Colonic mucosa (tissue), 4 donors: Measurements from ENCODE around the gene ZMIZ1. TPM values are rescaled to one million over a fixed set of nuclear protein-coding genes. Genes with fewer than 3 reads are reported as not detected.

ENCODE experiments used
- DNase-seq: peaks from one replicate; pipeline ENCODE4 v3.0.0-alpha.2; 2020
- H3K27ac ChIP-seq: fragments of 200-600 bp; one replicate; pipeline ENCODE4 v1.8.0; 2021
- H3K27me3 ChIP-seq: fragments of 200-600 bp; one replicate; pipeline ENCODE4 v1.8.0; 2021
- H3K36me3 ChIP-seq: fragments of 200-600 bp; one replicate; pipeline ENCODE4 v1.8.0; 2021
- H3K4me1 ChIP-seq: fragments of 200-600 bp; one replicate; pipeline ENCODE4 v1.8.0; 2021; ENCODE audit warnings: mild to moderate bottlenecking
- H3K4me3 ChIP-seq: fragments of 200-600 bp; one replicate; pipeline ENCODE4 v1.8.0; 2021
- H3K9ac ChIP-seq, 2 donors: one replicate each; pipeline ENCODE4 v1.7.0; 2013; ENCODE audit warnings: control low read depth in 2 of 2, low read depth in 2 of 2, low read length in 2 of 2
- H3K9me3 ChIP-seq: fragments of 200-600 bp; one replicate; pipeline ENCODE4 v1.8.0; 2021
- intact Hi-C: fragments of 100-400 bp; cut with DNase I; formaldehyde crosslinking; loops from one replicate; pipeline ENCODE4 v1.14.1; 2022
- total RNA-seq, 2 donors: library from RNA; stranded (reverse); fragmentation: NEBNext Ultra II Directional in 1 of 2; extraction: Animal tissue kit (Norgen Biotek cat#: 25700) in 1 of 2; gene quantifications; one replicate each; pipeline ENCODE4 v1.2.1, GENCODE V29; 2021
- TF ChIP-seq, protein P1 (sequence below): fragments of 200-600 bp; IDR thresholded peaks from one replicate; pipeline ENCODE4 v1.8.0; 2022; ENCODE audit warnings: antibody characterized with exemption, mild to moderate bottlenecking
- donor health status: healthy.
- donor health status: DM: no; HTN: no; CAD: no.
- donor health status: DM: no; HTN: no; CAD: no.

Gene ZMIZ1
- total RNA-seq, 2 donors from 2014 or later, result 51.0 to 54.0 TPM

- H3K27me3 ChIP-seq, result no peaks in the 10 kb centered on the region
- peak overlapping the region; percentile 66 for H3K27ac ChIP-seq
- peak; percentile 60 for DNase-seq
- no peaks in the 10 kb centered on the region for H3K36me3 ChIP-seq
- peak overlapping the region in 1 of 2 donors; percentile 63 for H3K9ac ChIP-seq
- peaks cover 14% of the 10 kb centered on the region for H3K4me1 ChIP-seq
- intact Hi-C loops, result no loop called here
- TF ChIP-seq, protein P1, sequence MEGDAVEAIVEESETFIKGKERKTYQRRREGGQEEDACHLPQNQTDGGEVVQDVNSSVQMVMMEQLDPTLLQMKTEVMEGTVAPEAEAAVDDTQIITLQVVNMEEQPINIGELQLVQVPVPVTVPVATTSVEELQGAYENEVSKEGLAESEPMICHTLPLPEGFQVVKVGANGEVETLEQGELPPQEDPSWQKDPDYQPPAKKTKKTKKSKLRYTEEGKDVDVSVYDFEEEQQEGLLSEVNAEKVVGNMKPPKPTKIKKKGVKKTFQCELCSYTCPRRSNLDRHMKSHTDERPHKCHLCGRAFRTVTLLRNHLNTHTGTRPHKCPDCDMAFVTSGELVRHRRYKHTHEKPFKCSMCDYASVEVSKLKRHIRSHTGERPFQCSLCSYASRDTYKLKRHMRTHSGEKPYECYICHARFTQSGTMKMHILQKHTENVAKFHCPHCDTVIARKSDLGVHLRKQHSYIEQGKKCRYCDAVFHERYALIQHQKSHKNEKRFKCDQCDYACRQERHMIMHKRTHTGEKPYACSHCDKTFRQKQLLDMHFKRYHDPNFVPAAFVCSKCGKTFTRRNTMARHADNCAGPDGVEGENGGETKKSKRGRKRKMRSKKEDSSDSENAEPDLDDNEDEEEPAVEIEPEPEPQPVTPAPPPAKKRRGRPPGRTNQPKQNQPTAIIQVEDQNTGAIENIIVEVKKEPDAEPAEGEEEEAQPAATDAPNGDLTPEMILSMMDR, result no peak
- H3K9me3 ChIP-seq, result no peaks in the 10 kb centered on the region
- peak overlapping the region; percentile 42 for H3K4me3 ChIP-seq
Observed at GRCh38 chr10:79241990-79242619, 173.3 kb downstream of the ZMIZ1 start.

DNA sequence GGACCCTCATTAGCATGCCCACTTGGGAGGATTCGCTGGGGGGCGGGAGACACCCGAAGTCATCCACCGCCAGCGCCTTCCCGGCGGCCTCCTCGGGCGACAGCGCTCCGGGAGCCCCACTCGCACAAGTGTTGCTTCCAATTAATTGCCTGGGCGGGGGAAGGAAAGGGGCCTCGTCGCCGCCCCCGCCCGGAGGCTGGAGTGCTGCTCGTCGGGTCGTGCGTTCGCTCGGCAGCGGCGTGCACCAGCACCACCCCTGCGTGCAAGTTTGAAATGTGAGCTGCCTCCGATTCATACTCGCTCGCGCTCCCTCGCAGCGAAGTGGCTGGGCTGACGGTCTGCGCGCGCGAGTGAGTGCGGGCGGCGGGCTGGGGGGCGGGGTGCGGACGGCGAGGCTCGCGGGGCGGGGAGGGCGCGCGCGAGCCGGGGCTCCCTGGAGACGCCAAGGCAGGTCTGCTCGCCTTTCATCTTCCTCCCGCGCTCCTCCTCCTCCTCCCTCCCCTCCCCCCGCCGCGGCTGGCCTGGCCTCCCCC lies 173.9 kb downstream of the ZMIZ1 start:
- no peaks in the 10 kb centered on the region for H3K36me3 ChIP-seq

DNA sequence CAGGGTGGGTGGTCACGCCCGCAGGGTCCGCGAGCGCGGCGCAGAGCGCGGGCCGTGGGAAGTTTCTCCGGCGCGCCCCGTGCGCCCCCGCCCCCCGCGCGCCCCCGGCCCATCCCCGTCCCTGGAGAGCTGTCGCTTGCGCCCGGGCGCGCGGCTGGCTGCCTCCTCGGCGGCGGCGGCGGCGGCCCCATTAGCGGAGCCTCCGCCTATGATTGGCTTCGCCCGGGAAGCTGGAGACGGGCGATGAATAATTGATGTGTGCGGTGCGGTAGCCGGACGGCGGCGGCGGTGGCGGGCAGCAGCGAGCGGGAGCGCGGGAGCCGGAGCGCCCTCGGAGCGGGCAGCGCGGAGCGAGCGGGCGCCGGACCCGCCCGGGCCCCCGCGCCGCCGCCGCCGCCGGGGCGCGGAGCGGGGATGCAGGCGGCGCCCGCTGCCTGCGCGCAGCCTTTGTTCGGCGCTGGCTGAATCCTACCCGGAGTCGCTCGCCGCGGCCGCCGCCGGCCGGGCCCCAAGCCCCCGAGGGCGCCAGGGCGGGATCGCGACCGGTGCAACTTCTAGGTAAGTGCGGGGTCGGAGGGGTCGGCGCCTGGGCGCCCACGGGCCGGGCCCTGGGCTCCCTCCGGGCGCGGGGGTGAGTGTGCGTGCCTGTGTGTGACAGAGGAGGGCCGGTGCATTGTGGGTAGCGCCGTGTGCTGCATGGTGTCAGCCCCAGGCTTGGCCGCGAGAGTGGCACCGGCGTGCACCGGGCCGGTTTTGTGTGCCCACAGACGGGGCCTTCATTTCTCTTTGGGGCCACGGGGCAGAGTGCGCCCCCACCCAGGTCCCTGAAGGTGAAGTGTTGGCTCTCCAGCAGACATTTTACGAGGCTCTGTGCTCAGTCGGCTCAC lies 174.7 kb downstream of the ZMIZ1 start:
- intact Hi-C loops, result no loop called here
- Histone ChIP-seq H3K27me3 (no peaks in the 10 kb centered on the region), H3K9me3 (no peaks in the 10 kb centered on the region), H3K27ac (peak overlapping the region; percentile 67), H3K36me3 (no peaks in the 10 kb centered on the region), H3K4me3 (peak overlapping the region; percentile 42), H3K9ac (peak overlapping the region in 1 of 2 donors; percentile 22), H3K4me1 (peaks cover 14% of the 10 kb centered on the region)
- DNase-seq, result peak; percentile 43
- TF ChIP-seq, protein P1, result no peak

More for the DNA sequence above, 173.9 kb downstream of the ZMIZ1 start:
- DNase-seq, result no peak
- TF ChIP-seq, protein P1, result no peak
- intact Hi-C loops, result no loop called here
- Histone ChIP-seq H3K27me3 (no peaks in the 10 kb centered on the region), H3K9ac (peak overlapping the region in 1 of 2 donors; percentile 63), H3K4me1 (peaks cover 14% of the 10 kb centered on the region), H3K4me3 (peak overlapping the region; percentile 42), H3K27ac (peak overlapping the region; percentile 66), H3K9me3 (no peaks in the 10 kb centered on the region)

GRCh38 chr10:79244068-79244442 lies 175.3 kb downstream of the ZMIZ1 start:
- Histone ChIP-seq H3K36me3 (no peaks in the 10 kb centered on the region), H3K9me3 (no peaks in the 10 kb centered on the region), H3K27me3 (no peaks in the 10 kb centered on the region), H3K9ac (peak overlapping the region; percentile 13 to 22), H3K4me1 (peaks cover 14% of the 10 kb centered on the region), H3K27ac (peak overlapping the region; percentile 67), H3K4me3 (peak overlapping the region; percentile 10)
- TF ChIP-seq, protein P1, result no peak
- no peak for DNase-seq
- intact Hi-C loops, result no loop called here

- no peak for DNase-seq
- H3K9ac ChIP-seq, result peak overlapping the region; percentile 22 to 26
Observed at GRCh38 chr10:79244841-79245504, 176.2 kb downstream of the ZMIZ1 start.

More at GRCh38 chr10:79244841-79245504, 176.2 kb downstream of the ZMIZ1 start:
- intact Hi-C loops, result no loop called here
- TF ChIP-seq, protein P1, result no peak
- peaks cover 14% of the 10 kb centered on the region for H3K4me1 ChIP-seq
- H3K36me3 ChIP-seq, result no peaks in the 10 kb centered on the region
- H3K27me3 ChIP-seq, result no peaks in the 10 kb centered on the region
- peak overlapping the region; percentile 9 for H3K4me3 ChIP-seq
- peak overlapping the region; percentile 67 for H3K27ac ChIP-seq
- no peaks in the 10 kb centered on the region for H3K9me3 ChIP-seq
